ENCODE results near the gene NAV3.

The NAV3 gene

GRCh38 chr12:77847060-77847541 is 16.4 kb downstream of the NAV3 start:
- no peak for DNase-seq (ENCODE audit: low read depth in 2 of 2)

GRCh38 chr12:77847680-77848431 is 17.2 kb downstream of the NAV3 start:
- no peak for DNase-seq (ENCODE audit: low read depth in 2 of 2)

GRCh38 chr12:77850129-77850528 is 19.4 kb downstream of the NAV3 start:
- no peak for DNase-seq (ENCODE audit: low read depth in 2 of 2)

GRCh38 chr12:77850698-77851097 is 20.0 kb downstream of the NAV3 start:
- DNase-seq (ENCODE audit: low read depth in 2 of 2): no peak

- DNase-seq (ENCODE audit: low read depth in 2 of 2): no peak
Observed at GRCh38 chr12:77855548-77855947, 24.9 kb downstream of the NAV3 start.

- no peak for DNase-seq (ENCODE audit: low read depth in 2 of 2)
Observed at GRCh38 chr12:77861317-77861716, 30.6 kb downstream of the NAV3 start.

GRCh38 chr12:77865178-77865577 is 34.5 kb downstream of the NAV3 start:
- no peak for DNase-seq (ENCODE audit: low read depth in 2 of 2)

GRCh38 chr12:77878901-77879300 is 48.2 kb downstream of the NAV3 start:
- no peak for DNase-seq (ENCODE audit: low read depth in 2 of 2)

GRCh38 chr12:77882709-77883108 is 52.0 kb downstream of the NAV3 start:
- DNase-seq (ENCODE audit: low read depth in 2 of 2): no peak

- no peak for DNase-seq (ENCODE audit: low read depth in 2 of 2)
Observed at GRCh38 chr12:77888611-77889010, 57.9 kb downstream of the NAV3 start.

GRCh38 chr12:77891518-77892147 is 60.9 kb downstream of the NAV3 start:
- DNase-seq (ENCODE audit: low read depth in 2 of 2): no peak

GRCh38 chr12:77893918-77894317 is 63.2 kb downstream of the NAV3 start:
- no peak for DNase-seq (ENCODE audit: low read depth in 2 of 2)

GRCh38 chr12:77894556-77894955 is 63.9 kb downstream of the NAV3 start:
- no peak for DNase-seq (ENCODE audit: low read depth in 2 of 2)

- no peak for DNase-seq (ENCODE audit: low read depth in 2 of 2)
Observed at GRCh38 chr12:77895699-77896098, 65.0 kb downstream of the NAV3 start.

- no peak for DNase-seq (ENCODE audit: low read depth in 2 of 2)
Observed at GRCh38 chr12:77907936-77908335, 77.2 kb downstream of the NAV3 start.

GRCh38 chr12:77914081-77914488 is 83.4 kb downstream of the NAV3 start:
- no peak for DNase-seq (ENCODE audit: low read depth in 2 of 2)

GRCh38 chr12:77915071-77915600 is 84.4 kb downstream of the NAV3 start:
- DNase-seq (ENCODE audit: low read depth in 2 of 2): no peak

GRCh38 chr12:77916276-77916675 is 85.6 kb downstream of the NAV3 start:
- DNase-seq (ENCODE audit: low read depth in 2 of 2): no peak

- no peak for DNase-seq (ENCODE audit: low read depth in 2 of 2)
Observed at GRCh38 chr12:77918046-77918445, 87.4 kb downstream of the NAV3 start.

GRCh38 chr12:77919450-77919849 is 88.8 kb downstream of the NAV3 start:
- no peak for DNase-seq (ENCODE audit: low read depth in 2 of 2)

GRCh38 chr12:77923882-77924281 is 93.2 kb downstream of the NAV3 start:
- no peak for DNase-seq (ENCODE audit: low read depth in 2 of 2)

- no peak for DNase-seq (ENCODE audit: low read depth in 2 of 2)
Observed at GRCh38 chr12:77924703-77925102, 94.0 kb downstream of the NAV3 start.

GRCh38 chr12:77925536-77926108 is 94.9 kb downstream of the NAV3 start:
- DNase-seq (ENCODE audit: low read depth in 2 of 2): no peak
